Measurements from ENCODE around the gene ZNF629. TPM values are rescaled to one million over a fixed set of nuclear protein-coding genes. Genes with fewer than 3 reads are reported as not detected.

The ZNF629 gene
- total and polyA plus RNA-seq, 2 of the 4 experiments (the other 2 are of a cell fraction) = 7.3 to 9.1 TPM

DNA sequence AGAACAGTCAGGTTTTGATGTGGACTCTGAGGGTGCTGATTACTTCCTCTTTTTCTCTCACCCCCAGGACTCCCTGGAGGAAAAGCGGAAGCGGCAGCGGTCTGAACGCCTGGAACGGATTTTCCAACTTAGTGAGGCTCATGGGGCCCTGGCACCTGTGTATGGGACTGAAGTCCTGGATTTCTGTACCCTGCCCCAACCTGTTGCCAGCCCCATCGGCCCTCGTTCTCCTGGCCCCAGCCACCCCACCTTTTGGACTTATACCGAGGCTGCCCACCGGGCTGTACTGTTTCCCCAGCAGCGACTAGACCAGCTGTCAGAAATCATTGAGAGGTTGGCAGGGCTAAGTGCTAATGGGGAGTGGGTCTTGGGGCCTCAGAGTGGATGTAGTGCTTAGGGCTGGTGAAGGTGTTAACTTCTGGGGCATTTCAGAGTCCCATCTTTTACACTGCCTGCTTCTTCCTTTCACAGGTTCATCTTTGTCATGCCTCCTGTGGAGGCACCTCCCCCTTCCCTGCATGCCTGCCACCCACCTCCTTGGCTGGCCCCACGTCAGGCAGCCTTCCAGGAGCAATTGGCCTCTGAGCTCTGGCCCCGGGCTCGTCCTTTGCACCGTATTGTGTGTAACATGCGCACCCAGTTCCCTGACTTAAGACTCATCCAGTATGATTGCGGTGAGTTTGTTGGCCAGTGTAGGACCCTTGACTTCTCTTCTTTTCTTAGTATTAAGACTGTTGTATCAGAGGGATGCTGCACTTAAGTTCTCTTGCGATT lies 57.9 kb downstream of the ZNF629 start:
- Histone ChIP-seq H3K18ac (ENCODE audit: low read depth, low read length) (no peak overlapping the region), H4K8ac (ENCODE audit: low read depth in 2 of 2, low read length in 2 of 2) (no peak overlapping the region), H2AK5ac (ENCODE audit: low read depth, low read length) (no peak overlapping the region), H3K4ac (ENCODE audit: low read depth, low read length) (no peak overlapping the region), H3K14ac (replicated peaks; ENCODE audit: low read depth, low read length) (no peak overlapping the region), H3K36me3 (ENCODE audit: control insufficient read depth, insufficient read depth, low read length) (peaks cover 62% of the 10 kb centered on the region), H3K79me1 (ENCODE audit: low read depth in 1 of 2, low read length in 2 of 2) (peaks cover 24 to 30% of the 10 kb centered on the region in 2 experiments), H3K56ac (ENCODE audit: extremely low read depth, insufficient read depth, low read length) (no peak overlapping the region), H2BK15ac (ENCODE audit: low read depth, low read length) (no peak overlapping the region), H3K23ac (ENCODE audit: low read depth, low read length) (no peak overlapping the region), H3K27me3 (ENCODE audit: control insufficient read depth, insufficient read depth, low read length) (no peaks in the 10 kb centered on the region), H3K27ac (ENCODE audit: insufficient read depth, low read length) (no peak overlapping the region), H2BK20ac (ENCODE audit: low read depth, low read length) (no peak overlapping the region), H3K9me3 (ENCODE audit: control insufficient read depth, insufficient read depth, low read length) (no peaks in the 10 kb centered on the region), H2BK5ac (ENCODE audit: low read depth, low read length, poor library complexity, severe bottlenecking) (no peak overlapping the region), H4K20me1 (ENCODE audit: insufficient read depth, low read length) (peaks cover 3% of the 10 kb centered on the region), H2AK9ac (replicated peaks; ENCODE audit: low read depth, low read length, poor library complexity) (no peak overlapping the region), H3K4me3 (ENCODE audit: insufficient read depth, low read depth, low read length) (no peak overlapping the region), H3K4me1 (ENCODE audit: control insufficient read depth, insufficient read depth, low read length) (no peaks in the 10 kb centered on the region), H3K9ac (ENCODE audit: low read depth, low read length) (no peak overlapping the region), H3K4me2 (ENCODE audit: low read depth, low read length) (no peak overlapping the region), H3K9me1 (ENCODE audit: insufficient read depth, low read length) (no peaks in the 10 kb centered on the region; the same call in 1 of the 2 replicates), H4K91ac (ENCODE audit: insufficient read depth, low read depth, low read length) (no peak overlapping the region), H2AFZ (replicated peaks; ENCODE audit: low read length, poor library complexity) (no peak overlapping the region), H4K5ac (ENCODE audit: low read depth, low read length) (no peak overlapping the region), H2BK120ac (ENCODE audit: low read depth, low read length) (no peak overlapping the region)
- POLR2A ChIA-PET (ENCODE audit: unreplicated experiment) = no interaction called here
- in situ Hi-C loops (cut with MboI; ENCODE audit: low sequenced_read_pairs) = no loop called here
- BruUV-seq (replicated peaks) = no TSS peak
- ATAC-seq (ENCODE audit: low read depth) (no peak), DNase-seq (no peak)
- TF ChIP-seq MXI1 (IDR thresholded peaks at IDR 0.05; ENCODE audit: borderline replicate concordance, low read depth, low read length) = no peak
- 96% methylated on average over 5 of the region's 17 CpGs; no CpG with 5 or more reads in 1 of the 2 experiments for WGBS, 2 experiments (ENCODE audit: extremely low coverage in 2 of 2, insufficient read length in 1 of 2)
- intact Hi-C loops (cut with micrococcal nuclease) = no loop called here
- dilution Hi-C loops (cut with HindIII; ENCODE audit: low sequenced_read_pairs, unreplicated experiment) = no loop called here
- CTCF ChIA-PET = no interaction called here

Small RNA genes within 50 kb of the gene (microRNA-seq; reads per million reads assigned to microRNA genes)
- gene RF00017 (ENCODE audit: insufficient read depth, insufficient read length) = not detected

Small RNA genes within 50 kb of the gene (small RNA-seq; reads per million reads assigned to genes)
- gene RF00017 = 0 reads per million in 5 experiments

Other genes starting within 250 kb of the ZNF629 start
- 2.2 and 2.5 TPM in 2 replicates for gene ZNF764, start 228.8 kb downstream of the ZNF629 start, total RNA-seq (2012; rRNA removed)
- 4.6 and 5.3 TPM in 2 replicates for gene ZNF764, start 228.8 kb downstream of the ZNF629 start, polyA plus RNA-seq (2012; rRNA removed)
- gene ZNF688, start 215.5 kb downstream of the ZNF629 start, total RNA-seq (2012; rRNA removed) = 1.7 and 1.8 TPM in 2 replicates
- 3.7 and 5.5 TPM in 2 replicates for gene ZNF688, start 215.5 kb downstream of the ZNF629 start, polyA plus RNA-seq (2012; rRNA removed)
- 2.8 and 2.9 TPM in 2 replicates for gene ZNF785, start 201.5 kb downstream of the ZNF629 start, total RNA-seq (2012; rRNA removed)
- 4.0 and 4.2 TPM in 2 replicates for gene ZNF785, start 201.5 kb downstream of the ZNF629 start, polyA plus RNA-seq (2012; rRNA removed)
- 1.9 and 2.7 TPM in 2 replicates for gene ZNF689, start 176.8 kb downstream of the ZNF629 start, total RNA-seq (2012; rRNA removed)
- 2.9 and 3.8 TPM in 2 replicates for gene ZNF689, start 176.8 kb downstream of the ZNF629 start, polyA plus RNA-seq (2012; rRNA removed)
- 1.4 and 2.2 TPM in 2 replicates for gene PRR14, start 136.2 kb downstream of the ZNF629 start, total RNA-seq (2012; rRNA removed)
- gene PRR14, start 136.2 kb downstream of the ZNF629 start, polyA plus RNA-seq (2012; rRNA removed) = 11.8 and 11.9 TPM in 2 replicates
- 2.0 and 2.8 TPM in 2 replicates for gene FBRS, start 128.8 kb downstream of the ZNF629 start, total RNA-seq (2012; rRNA removed)
- gene FBRS, start 128.8 kb downstream of the ZNF629 start, polyA plus RNA-seq (2012; rRNA removed) = 20.5 and 22.4 TPM in 2 replicates
- gene SRCAP, start 88.0 kb downstream of the ZNF629 start, total RNA-seq (2012; rRNA removed) = 4.5 and 6.4 TPM in 2 replicates
- 8.2 and 8.9 TPM in 2 replicates for gene SRCAP, start 88.0 kb downstream of the ZNF629 start, polyA plus RNA-seq (2012; rRNA removed)
- 26.0 and 26.7 TPM in 2 replicates for gene PHKG2, start 38.8 kb downstream of the ZNF629 start, total RNA-seq (2012; rRNA removed)
- 37.7 and 38.9 TPM in 2 replicates for gene PHKG2, start 38.8 kb downstream of the ZNF629 start, polyA plus RNA-seq (2012; rRNA removed)
- gene CFAP119, start 25.1 kb downstream of the ZNF629 start, total RNA-seq (2012; rRNA removed) = 0.90 and 1.7 TPM in 2 replicates
- 7.6 and 8.8 TPM in 2 replicates for gene CFAP119, start 25.1 kb downstream of the ZNF629 start, polyA plus RNA-seq (2012; rRNA removed)
- gene RNF40, start 24.9 kb downstream of the ZNF629 start, total RNA-seq (2012; rRNA removed) = 63.9 and 72.4 TPM in 2 replicates
- 46.7 and 49.7 TPM in 2 replicates for gene RNF40, start 24.9 kb downstream of the ZNF629 start, polyA plus RNA-seq (2012; rRNA removed)
- gene BCL7C, start 106.9 kb upstream of the ZNF629 start, total RNA-seq (2012; rRNA removed) = 32.3 and 38.6 TPM in 2 replicates
- gene BCL7C, start 106.9 kb upstream of the ZNF629 start, polyA plus RNA-seq (2012; rRNA removed) = 34.9 and 54.4 TPM in 2 replicates
- gene CTF1, start 109.4 kb upstream of the ZNF629 start, total RNA-seq (2012; rRNA removed) = 0.18 and 0.56 TPM in 2 replicates
- gene CTF1, start 109.4 kb upstream of the ZNF629 start, polyA plus RNA-seq (2012; rRNA removed) = 12.9 and 13.8 TPM in 2 replicates
- gene FBXL19, start 136.4 kb upstream of the ZNF629 start, total RNA-seq (2012; rRNA removed) = 5.0 and 5.8 TPM in 2 replicates
- gene FBXL19, start 136.4 kb upstream of the ZNF629 start, polyA plus RNA-seq (2012; rRNA removed) = 13.8 and 19.6 TPM in 2 replicates
- 6.8 and 6.9 TPM in 2 replicates for gene ORAI3, start 161.9 kb upstream of the ZNF629 start, total RNA-seq (2012; rRNA removed)
- 16.9 TPM in 2 replicates for gene ORAI3, start 161.9 kb upstream of the ZNF629 start, polyA plus RNA-seq (2012; rRNA removed)
- 0.54 and 0.56 TPM in 2 replicates for gene SETD1A, start 170.5 kb upstream of the ZNF629 start, total RNA-seq (2012; rRNA removed)
- gene SETD1A, start 170.5 kb upstream of the ZNF629 start, polyA plus RNA-seq (2012; rRNA removed) = 5.8 and 6.5 TPM in 2 replicates
- 9.4 and 11.3 TPM in 2 replicates for gene HSD3B7, start 198.0 kb upstream of the ZNF629 start, total RNA-seq (2012; rRNA removed)
- gene HSD3B7, start 198.0 kb upstream of the ZNF629 start, polyA plus RNA-seq (2012; rRNA removed) = 8.5 and 9.3 TPM in 2 replicates
- gene STX1B, start 223.4 kb upstream of the ZNF629 start, total RNA-seq (2012; rRNA removed) = 3.9 TPM in 2 replicates
- gene STX1B, start 223.4 kb upstream of the ZNF629 start, polyA plus RNA-seq (2012; rRNA removed) = 11.4 and 14.9 TPM in 2 replicates
- 23.5 and 25.0 TPM in 2 replicates for gene STX4, start 246.4 kb upstream of the ZNF629 start, total RNA-seq (2012; rRNA removed)
- 66.4 and 67.9 TPM in 2 replicates for gene STX4, start 246.4 kb upstream of the ZNF629 start, polyA plus RNA-seq (2012; rRNA removed)

All from IMR-90 (cell line).